K562 (cell line): ENCODE results near the gene HNMT. TPM values are rescaled to one million over a fixed set of nuclear protein-coding genes. Genes with fewer than 3 reads are reported as not detected.

Source experiments
- ATF6 ChIP-seq: sonication (generic); formaldehyde crosslinking; IDR thresholded peaks from 2 replicates; pipeline ENCODE4 v1.4.0; 2020; ENCODE audit warnings: mild to moderate bottlenecking, missing genetic modification reagents
- HDAC3 ChIP-seq: fragments of 450-650 bp; IDR thresholded peaks from 2 replicates; pipeline ENCODE4 v1.6.1; 2018; ENCODE audit warnings: borderline replicate concordance, mild to moderate bottlenecking, moderate library complexity; ENCODE audit not compliant: partially characterized antibody
- KAT8 ChIP-seq: fragments of 450-650 bp; IDR thresholded peaks from 2 replicates; pipeline ENCODE4 v1.6.1; 2016; ENCODE audit warnings: low read depth, mild to moderate bottlenecking
- KDM1A ChIP-seq, 2 experiments: fragments of 450-650 bp; IDR thresholded peaks; 2 replicates each; pipeline ENCODE4 v1.6.1; 2016; ENCODE audit warnings: mild to moderate bottlenecking in 2 of 2
- KLF16 ChIP-seq: IDR thresholded peaks from 2 replicates; pipeline ENCODE4 v1.6.1; 2016; ENCODE audit warnings: antibody characterized with exemption
- MBD1 ChIP-seq: fragments of 250-450 bp; sonication (Bioruptor Pico); IDR thresholded peaks from 2 replicates; pipeline ENCODE4 v1.8.0; 2022; ENCODE audit warnings: inconsistent platforms
- PATZ1 ChIP-seq: fragments of 250-450 bp; sonication (Bioruptor Pico); IDR thresholded peaks from 2 replicates; pipeline ENCODE4 v1.5.0; 2020; ENCODE audit warnings: mild to moderate bottlenecking, borderline replicate concordance
- PRPF4 ChIP-seq: fragments of 200-400 bp; formaldehyde crosslinking; IDR thresholded peaks from one replicate; pipeline ENCODE4 v1.6.1; 2017; ENCODE audit warnings: low read length, low read depth, mild to moderate bottlenecking; ENCODE audit not compliant: insufficient read depth, poor library complexity, severe bottlenecking
- RREB1 ChIP-seq: fragments of 250-450 bp; sonication (Bioruptor Pico); IDR thresholded peaks from 2 replicates; pipeline ENCODE4 v1.4.0; 2020
- SLC30A9 ChIP-seq: fragments of 250-450 bp; sonication (Bioruptor Pico); IDR thresholded peaks from 2 replicates; pipeline ENCODE4 v1.8.0; 2022; ENCODE audit warnings: mild to moderate bottlenecking, moderate library complexity
- SMAD4 ChIP-seq: fragments of 250-450 bp; sonication (Bioruptor Pico); conservative IDR thresholded peaks from 2 replicates; pipeline ENCODE4 v1.8.0; 2021; ENCODE audit warnings: inconsistent platforms, mild to moderate bottlenecking, moderate library complexity
- TAL1 ChIP-seq: fragments of 450-650 bp; IDR thresholded peaks from 2 replicates; pipeline ENCODE4 v1.6.1; 2016; ENCODE audit warnings: mild to moderate bottlenecking
- U2AF1 ChIP-seq: fragments of 200-400 bp; formaldehyde crosslinking; optimal IDR thresholded peaks from 2 replicates; pipeline ENCODE3; 2017; ENCODE audit warnings: mild to moderate bottlenecking, low read depth, low read length, moderate library complexity
- ZNF263 ChIP-seq: sonication (generic); formaldehyde crosslinking; IDR thresholded peaks from 2 replicates; pipeline ENCODE4 v1.8.0; 2022; ENCODE audit warnings: mild to moderate bottlenecking, missing genetic modification reagents, borderline replicate concordance
- ZNF551 ChIP-seq: fragments of 250-450 bp; sonication (Bioruptor Pico); IDR thresholded peaks from 2 replicates; pipeline ENCODE4 v1.5.0; 2021; ENCODE audit warnings: mild to moderate bottlenecking, moderate library complexity
- ZNF644 ChIP-seq: fragments of 200-800 bp; sonication (Bioruptor generic); IDR thresholded peaks from 2 replicates; pipeline ENCODE4 v1.6.1; 2016; ENCODE audit warnings: low read depth, missing genetic modification characterization, missing compliant biosample characterization
- polyA plus RNA-seq, 8 experiments: library from polyadenylated mRNA; depleted of rRNA in 4 of 8; stranded (reverse) in 5 of 8; unstranded in 3 of 8; fragments of >200 nt; fragmentation: Nextera tagmentation in 2 of 8; fragmentation: Illumina TruSeq in 1 of 8; extraction: Ambion mirVana in 2 of 8; extraction: Trizol in 1 of 8; gene quantifications; 2 replicates each; pipeline versions ENCODE4 v1.2.1 to v1.2.3, GENCODE V29; 2011 to 2014; ENCODE audit warnings: inconsistent platforms in 1 of 8, missing spikeins in 1 of 8
- total RNA-seq, 7 experiments: library from RNA; depleted of rRNA in 6 of 7; stranded (reverse); fragments of >200 nt in 6 of 7; fragmentation: Illumina TruSeq in 2 of 7; extraction: Trizol in 2 of 7; gene quantifications; 2 replicates each; pipeline versions ENCODE4 v1.2.1 to v1.2.3, GENCODE V29; 2011 to 2021; ENCODE audit warnings: low replicate concordance in 1 of 7

The HNMT gene
- total and polyA plus RNA-seq, 9 of the 15 experiments (the other 6 are each of a cell fraction or from before 2014, with no cell fraction given), result 3.1 to 10.9 (median 5.3) TPM

GRCh38 chr2:138018866-138019688 is 54.8 kb downstream of the HNMT start (continued):
- TF ChIP-seq TAL1, result peak; percentile 87
- TF ChIP-seq ZNF263, result no peak
- no peak for TF ChIP-seq HDAC3
- TF ChIP-seq MBD1 (CRISPR knock-in tag), result no peak
- no peak for TF ChIP-seq PRPF4
- TF ChIP-seq SLC30A9 (CRISPR knock-in tag), result no peak
- TF ChIP-seq ATF6 (CRISPR knock-in tag), result no peak
- no peak for TF ChIP-seq ZNF551 (CRISPR knock-in tag)
- TF ChIP-seq KAT8, result no peak
- TF ChIP-seq ZNF644, result no peak
- TF ChIP-seq SMAD4 (CRISPR knock-in tag), result peak; percentile 70
- no peak for TF ChIP-seq RREB1
- TF ChIP-seq PATZ1 (CRISPR knock-in tag), result no peak
- TF ChIP-seq KLF16, result peak; percentile 79
- no peak for TF ChIP-seq U2AF1
- TF ChIP-seq KDM1A (IDR thresholded peaks at IDR 0.05), result peak; percentile 68 to 79; a peak in 3 of 4 replicates
